ENCODE data around the gene TARBP1.
"Not testable (repeated sequence)": the region's sequence is repeated elsewhere in the genome, so short reads cannot be mapped to it uniquely, and the experiment has no call there.

Gene TARBP1

GRCh38 chr1:234434706-234435105 is 44.3 kb downstream of the TARBP1 start:
- DNase-seq (ENCODE audit: low read depth), result no peak

- no peak for DNase-seq (ENCODE audit: low read depth)
Measured at GRCh38 chr1:234433563-234434285, 45.3 kb downstream of the TARBP1 start.

GRCh38 chr1:234431255-234431654 is 47.7 kb downstream of the TARBP1 start:
- DNase-seq (ENCODE audit: low read depth), result no peak

GRCh38 chr1:234430691-234431090 is 48.3 kb downstream of the TARBP1 start:
- DNase-seq (ENCODE audit: low read depth), result no peak

- DNase-seq (ENCODE audit: low read depth), result no peak
Measured at GRCh38 chr1:234429434-234429806, 49.6 kb downstream of the TARBP1 start.

GRCh38 chr1:234427950-234428646 is 50.9 kb downstream of the TARBP1 start:
- DNase-seq (ENCODE audit: low read depth), result no peak

- no peak for DNase-seq (ENCODE audit: low read depth)
Measured at GRCh38 chr1:234413990-234414389, 65.0 kb downstream of the TARBP1 start.

GRCh38 chr1:234413485-234413884 is 65.5 kb downstream of the TARBP1 start:
- DNase-seq (ENCODE audit: low read depth), result no peak

GRCh38 chr1:234412830-234413229 is 66.1 kb downstream of the TARBP1 start:
- DNase-seq (ENCODE audit: low read depth), result no peak

- no peak for DNase-seq (ENCODE audit: low read depth)
Measured at GRCh38 chr1:234409328-234409727, 69.7 kb downstream of the TARBP1 start.

GRCh38 chr1:234408757-234409156 is 70.2 kb downstream of the TARBP1 start:
- DNase-seq (ENCODE audit: low read depth), result peak; percentile 17

GRCh38 chr1:234406871-234407270 is 72.1 kb downstream of the TARBP1 start:
- DNase-seq (ENCODE audit: low read depth), result no peak

- no peak for DNase-seq (ENCODE audit: low read depth)
Measured at GRCh38 chr1:234405676-234406075, 73.3 kb downstream of the TARBP1 start.

- no peak for DNase-seq (ENCODE audit: low read depth)
Measured at GRCh38 chr1:234402939-234403338, 76.0 kb downstream of the TARBP1 start.

- no peak for DNase-seq (ENCODE audit: low read depth)
Measured at GRCh38 chr1:234401658-234402057, 77.3 kb downstream of the TARBP1 start.

GRCh38 chr1:234400773-234401172 is 78.2 kb downstream of the TARBP1 start:
- DNase-seq (ENCODE audit: low read depth), result no peak

GRCh38 chr1:234399515-234399914 is 79.5 kb downstream of the TARBP1 start:
- not testable (repeated sequence) for DNase-seq (ENCODE audit: low read depth)

- DNase-seq (ENCODE audit: low read depth), result no peak
Measured at GRCh38 chr1:234398849-234399381, 80.1 kb downstream of the TARBP1 start.

GRCh38 chr1:234397732-234398131 is 81.2 kb downstream of the TARBP1 start:
- DNase-seq (ENCODE audit: low read depth), result no peak

- no peak for DNase-seq (ENCODE audit: low read depth)
Measured at GRCh38 chr1:234396871-234397270, 82.1 kb downstream of the TARBP1 start.

- no peak for DNase-seq (ENCODE audit: low read depth)
Measured at GRCh38 chr1:234396092-234396491, 82.9 kb downstream of the TARBP1 start.

- no peak for DNase-seq (ENCODE audit: low read depth)
Measured at GRCh38 chr1:234395297-234395696, 83.7 kb downstream of the TARBP1 start.

GRCh38 chr1:234393190-234393589 is 85.8 kb downstream of the TARBP1 start:
- DNase-seq (ENCODE audit: low read depth), result no peak
